Astrocyte of the spinal cord (primary cell): Measurements from ENCODE around the gene TMEM54.

Experiments used
- DNase-seq: peaks from one replicate; pipeline ENCODE4 v3.0.0; 2011; ENCODE audit warnings: low read depth, low spot score
- H3K4me3 ChIP-seq: 2 replicates; pipeline ENCODE4 v1.5.1; 2011; ENCODE audit warnings: low read depth, mild to moderate bottlenecking, low read length, moderate library complexity
- in situ Hi-C: cut with HindIII; loops from 2 replicates; pipeline ENCODE4 v1.10.0; 2017; ENCODE audit warnings: low sequenced_read_pairs
- TF ChIP-seq, protein P1 (sequence below): IDR thresholded peaks from 2 replicates; pipeline ENCODE4 v1.5.1; 2012; ENCODE audit warnings: low read depth, mild to moderate bottlenecking, low read length, inconsistent platforms

TMEM54 gene

DNA sequence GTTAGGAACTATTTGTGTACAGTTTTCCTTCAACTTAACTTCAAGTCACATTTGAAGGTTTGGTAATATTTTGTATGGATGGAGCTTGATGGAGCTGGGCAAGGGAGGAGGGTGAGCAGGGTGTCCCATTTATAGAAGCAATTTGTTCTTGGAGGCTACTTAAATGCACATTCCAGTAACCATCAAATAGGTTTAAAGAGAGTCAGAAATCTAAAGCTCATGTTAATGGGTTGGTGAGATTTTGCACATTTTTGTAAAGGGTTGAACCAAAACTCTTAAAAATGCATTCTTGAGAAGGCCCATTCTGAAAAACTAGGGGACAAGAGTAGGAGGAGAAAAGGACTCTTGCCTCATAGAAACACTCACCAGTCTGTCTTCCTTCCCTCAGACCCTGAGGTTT, 40.6 kb downstream of the TMEM54 start:
- TF ChIP-seq, protein P1, sequence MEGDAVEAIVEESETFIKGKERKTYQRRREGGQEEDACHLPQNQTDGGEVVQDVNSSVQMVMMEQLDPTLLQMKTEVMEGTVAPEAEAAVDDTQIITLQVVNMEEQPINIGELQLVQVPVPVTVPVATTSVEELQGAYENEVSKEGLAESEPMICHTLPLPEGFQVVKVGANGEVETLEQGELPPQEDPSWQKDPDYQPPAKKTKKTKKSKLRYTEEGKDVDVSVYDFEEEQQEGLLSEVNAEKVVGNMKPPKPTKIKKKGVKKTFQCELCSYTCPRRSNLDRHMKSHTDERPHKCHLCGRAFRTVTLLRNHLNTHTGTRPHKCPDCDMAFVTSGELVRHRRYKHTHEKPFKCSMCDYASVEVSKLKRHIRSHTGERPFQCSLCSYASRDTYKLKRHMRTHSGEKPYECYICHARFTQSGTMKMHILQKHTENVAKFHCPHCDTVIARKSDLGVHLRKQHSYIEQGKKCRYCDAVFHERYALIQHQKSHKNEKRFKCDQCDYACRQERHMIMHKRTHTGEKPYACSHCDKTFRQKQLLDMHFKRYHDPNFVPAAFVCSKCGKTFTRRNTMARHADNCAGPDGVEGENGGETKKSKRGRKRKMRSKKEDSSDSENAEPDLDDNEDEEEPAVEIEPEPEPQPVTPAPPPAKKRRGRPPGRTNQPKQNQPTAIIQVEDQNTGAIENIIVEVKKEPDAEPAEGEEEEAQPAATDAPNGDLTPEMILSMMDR: no peak
- no peak overlapping the region for H3K4me3 ChIP-seq
- no peak for DNase-seq
- in situ Hi-C loops: no loop called here

DNA sequence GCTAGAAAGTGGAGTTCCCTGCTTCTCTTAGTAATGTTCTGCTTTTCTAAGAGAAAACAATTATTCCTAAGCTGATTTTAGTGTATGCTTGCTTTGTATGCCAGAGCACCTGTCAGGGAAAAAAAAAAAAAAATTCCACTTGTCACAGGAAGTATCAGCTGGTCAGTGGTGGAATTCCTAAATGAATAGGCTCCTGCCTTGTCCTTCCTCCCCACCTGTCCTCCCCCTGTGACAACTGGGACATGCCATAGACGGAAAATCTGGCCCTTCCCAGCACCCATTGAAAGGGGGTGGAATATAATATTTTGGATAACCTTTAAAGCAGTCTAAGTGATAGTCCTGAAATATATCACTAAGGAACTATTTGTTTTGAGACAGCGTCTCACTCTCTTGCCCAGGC, 41.3 kb downstream of the TMEM54 start:
- in situ Hi-C loops: no loop called here
- H3K4me3 ChIP-seq: no peak overlapping the region
- no peak for DNase-seq
- TF ChIP-seq, protein P1: no peak

DNA sequence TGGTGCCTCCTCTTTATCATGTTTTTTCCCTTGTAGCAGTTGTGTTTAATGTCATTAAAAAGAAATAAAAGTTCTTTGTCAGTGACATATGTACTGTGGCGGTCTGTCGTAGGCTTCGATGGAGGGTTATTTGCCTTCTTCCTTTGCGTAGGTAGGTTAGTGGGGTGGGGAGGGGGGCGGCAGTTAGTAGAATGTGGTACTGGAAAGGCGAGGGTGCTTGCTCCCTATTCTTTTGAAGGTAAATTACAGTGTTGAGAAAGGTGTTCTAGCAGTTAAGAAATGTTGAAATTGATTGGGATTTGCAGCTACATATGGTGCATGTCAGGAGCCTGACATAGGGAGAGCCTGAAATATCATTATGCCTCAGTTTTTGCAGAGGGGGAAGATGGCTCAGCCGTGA, 42.4 kb downstream of the TMEM54 start:
- TF ChIP-seq, protein P1: no peak
- H3K4me3 ChIP-seq: no peak overlapping the region
- no peak for DNase-seq
- in situ Hi-C loops: no loop called here

DNA sequence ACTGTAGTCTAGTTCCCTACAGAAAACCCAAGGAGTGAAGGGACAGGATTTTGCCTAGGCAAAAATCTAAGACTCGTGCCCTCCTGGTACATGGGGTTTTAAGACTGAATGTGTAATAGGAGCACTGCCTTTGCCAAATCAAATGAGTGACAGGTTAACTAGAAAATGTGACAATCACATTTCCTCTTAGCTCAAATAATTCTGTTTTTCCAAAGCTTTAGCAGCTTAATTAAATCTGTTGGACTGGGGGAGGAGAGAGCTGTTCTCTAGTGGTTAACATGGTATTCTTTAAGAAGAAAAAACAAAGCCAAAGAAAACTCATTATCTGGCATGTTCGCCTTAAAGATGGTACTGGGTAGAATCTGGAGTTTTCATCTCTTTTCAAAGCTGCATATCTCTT, 43.1 kb downstream of the TMEM54 start:
- in situ Hi-C loops: no loop called here
- DNase-seq: no peak
- TF ChIP-seq, protein P1: no peak
- no peak overlapping the region for H3K4me3 ChIP-seq

DNA sequence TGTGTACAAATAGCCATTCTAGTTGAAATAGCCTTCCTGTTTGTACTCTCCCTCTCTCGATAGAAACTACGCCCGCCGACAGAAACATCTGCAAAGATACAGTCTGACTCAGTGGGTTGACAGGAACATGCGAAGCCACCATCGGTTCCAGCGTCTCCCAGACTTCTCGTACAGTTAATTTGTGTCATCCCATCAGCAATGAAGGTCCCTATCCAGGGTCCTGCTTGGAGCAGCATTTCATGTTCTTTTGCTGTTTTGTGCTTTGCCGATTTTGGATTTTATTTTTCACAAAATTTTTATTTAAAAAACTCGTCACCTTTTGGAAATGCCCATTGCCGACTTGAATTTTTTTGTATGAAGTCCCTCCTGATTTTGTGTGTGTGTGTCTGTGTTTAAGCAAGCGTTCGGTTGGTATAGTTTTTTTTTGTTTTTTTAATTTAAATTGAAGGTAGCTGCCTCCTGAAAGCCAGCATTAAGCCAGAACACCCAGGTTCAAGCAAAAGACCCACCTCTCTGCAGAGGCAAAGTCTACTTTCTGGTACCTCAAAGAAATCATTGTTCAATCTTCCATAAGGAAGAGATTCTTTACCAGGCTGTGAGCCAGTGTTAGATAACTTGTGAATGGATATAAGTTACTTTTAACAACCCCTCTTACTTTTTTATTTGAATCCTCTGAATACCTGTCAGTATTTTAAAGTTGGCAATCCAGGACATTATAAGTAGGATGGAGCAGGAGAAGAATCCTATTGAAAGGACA, 45.1 kb downstream of the TMEM54 start:
- no peak overlapping the region for H3K4me3 ChIP-seq
- in situ Hi-C loops: no loop called here
- no peak for DNase-seq
- TF ChIP-seq, protein P1: no peak

DNA sequence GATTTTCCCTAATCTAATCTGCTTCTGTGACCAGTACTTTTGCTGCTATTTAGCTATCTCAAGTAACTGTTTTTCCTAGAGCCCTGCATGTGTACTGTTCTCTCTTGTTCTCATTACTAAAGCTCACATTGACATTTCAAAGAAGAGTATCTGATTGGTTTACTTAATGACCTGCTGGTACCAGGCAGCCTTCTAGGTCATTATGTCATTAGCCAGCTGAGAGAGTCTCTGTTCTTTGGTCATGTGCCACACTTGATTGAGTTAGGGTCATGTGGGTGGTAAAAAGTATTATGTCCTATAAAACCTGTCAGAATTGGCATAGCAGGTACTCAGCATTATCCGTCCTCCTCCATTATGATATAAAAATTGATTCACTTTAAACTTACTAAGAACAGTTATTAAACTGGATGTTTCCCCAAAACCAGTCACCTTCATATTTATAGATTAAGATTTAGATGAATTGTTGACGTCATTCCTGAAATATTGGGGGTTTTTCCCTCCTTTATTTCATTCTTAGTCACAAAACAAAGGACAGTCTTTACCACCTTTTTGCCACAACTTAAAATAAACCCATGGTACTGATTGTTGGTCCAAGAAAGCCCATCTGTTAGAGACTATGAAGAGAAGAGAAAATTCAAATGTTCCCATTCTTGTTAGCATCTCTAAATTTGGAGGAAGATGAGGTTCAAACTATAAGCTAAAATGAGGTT, 52.7 kb downstream of the TMEM54 start:
- no peak overlapping the region for H3K4me3 ChIP-seq
- DNase-seq: no peak
- TF ChIP-seq, protein P1: no peak
- in situ Hi-C loops: no loop called here
